Measurements from ENCODE around the gene TBC1D30.

- TF ChIP-seq ZMAT4 (CRISPR knock-in tag; IDR thresholded peaks at IDR 0.05) (no peak), ZNF121 (CRISPR knock-in tag; IDR thresholded peaks at IDR 0.05) (no peak), PRRX2 (CRISPR knock-in tag; IDR thresholded peaks at IDR 0.05) (no peak), ESRRA (CRISPR knock-in tag; IDR thresholded peaks at IDR 0.05; ENCODE audit: borderline replicate concordance) (no peak), ZNF317 (CRISPR knock-in tag; IDR thresholded peaks at IDR 0.05; ENCODE audit: borderline replicate concordance, low read depth) (no peak), CTCF (IDR thresholded peaks at IDR 0.05) (no peak), ATF3 (CRISPR knock-in tag; conservative IDR thresholded peaks at IDR 0.05) (no peak), TP53 (CRISPR knock-in tag; IDR thresholded peaks at IDR 0.05) (no peak), E2F1 (CRISPR knock-in tag; IDR thresholded peaks at IDR 0.05) (no peak)
Measured at GRCh38 chr12:64837427-64837826, 13.0 kb downstream of the TBC1D30 start.

Data from WTC11 (cell line).